GM19035 (cell line): ENCODE data around the gene ADSS1.

Experiments
- ATAC-seq: cut with Tn5 transposase; IDR thresholded peaks from one replicate; pipeline ENCODE4 v1.9.1; 2021; ENCODE audit not compliant: unreplicated experiment

Gene ADSS1

GRCh38 chr14:104791425-104791824 lies 67.4 kb downstream of the ADSS1 start:
- no peak for ATAC-seq

- no peak for ATAC-seq
These were observed 68.3 kb downstream of the ADSS1 start for GRCh38 chr14:104792101-104792884.

GRCh38 chr14:104792945-104793702 lies 69.1 kb downstream of the ADSS1 start:
- no peak for ATAC-seq

- no peak for ATAC-seq
These were observed 69.6 kb downstream of the ADSS1 start for GRCh38 chr14:104793703-104793959.

- no peak for ATAC-seq
These were observed 70.1 kb downstream of the ADSS1 start for GRCh38 chr14:104794099-104794498.

GRCh38 chr14:104794631-104794992 lies 70.6 kb downstream of the ADSS1 start:
- ATAC-seq, result peak; percentile 5

GRCh38 chr14:104794993-104795780 lies 71.2 kb downstream of the ADSS1 start, which contains the start of gene AKT1:
Gene AKT1, minus strand, starts transcription at chr14:104795748. Its CDS starts 3,105 bp downstream, at chr14:104792643.
- peak; percentile 53 for ATAC-seq

- no peak for ATAC-seq
These were observed 72.0 kb downstream of the ADSS1 start for GRCh38 chr14:104795781-104796686.

GRCh38 chr14:104796687-104797081 lies 72.7 kb downstream of the ADSS1 start:
- no peak for ATAC-seq
